ENCODE results near the gene RAB44.

RAB44 gene

DNA sequence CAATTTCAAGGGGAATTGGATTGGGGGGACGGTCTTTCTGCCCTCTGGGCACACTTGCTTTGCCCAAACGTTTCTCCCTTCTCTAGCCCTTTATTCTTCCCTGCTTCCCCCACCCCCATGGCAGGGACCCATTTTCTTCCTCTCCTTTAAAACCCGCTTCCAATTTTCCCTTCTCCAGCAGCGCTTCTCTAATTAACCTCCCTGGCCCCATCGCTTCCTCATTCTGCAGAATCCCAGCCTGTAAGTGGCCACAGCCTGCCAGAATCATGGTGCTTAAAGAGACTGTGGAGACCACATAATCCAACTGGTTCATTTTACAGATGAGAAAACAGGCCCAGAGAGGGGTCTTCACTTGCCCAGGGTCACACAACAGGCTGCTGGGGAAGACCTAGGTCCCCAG lies 80.2 kb downstream of the RAB44 start:
- peaks cover 44% of the 10 kb centered on the region for H3K4me1 Mint-ChIP-seq
- TF ChIP-seq, protein P1, sequence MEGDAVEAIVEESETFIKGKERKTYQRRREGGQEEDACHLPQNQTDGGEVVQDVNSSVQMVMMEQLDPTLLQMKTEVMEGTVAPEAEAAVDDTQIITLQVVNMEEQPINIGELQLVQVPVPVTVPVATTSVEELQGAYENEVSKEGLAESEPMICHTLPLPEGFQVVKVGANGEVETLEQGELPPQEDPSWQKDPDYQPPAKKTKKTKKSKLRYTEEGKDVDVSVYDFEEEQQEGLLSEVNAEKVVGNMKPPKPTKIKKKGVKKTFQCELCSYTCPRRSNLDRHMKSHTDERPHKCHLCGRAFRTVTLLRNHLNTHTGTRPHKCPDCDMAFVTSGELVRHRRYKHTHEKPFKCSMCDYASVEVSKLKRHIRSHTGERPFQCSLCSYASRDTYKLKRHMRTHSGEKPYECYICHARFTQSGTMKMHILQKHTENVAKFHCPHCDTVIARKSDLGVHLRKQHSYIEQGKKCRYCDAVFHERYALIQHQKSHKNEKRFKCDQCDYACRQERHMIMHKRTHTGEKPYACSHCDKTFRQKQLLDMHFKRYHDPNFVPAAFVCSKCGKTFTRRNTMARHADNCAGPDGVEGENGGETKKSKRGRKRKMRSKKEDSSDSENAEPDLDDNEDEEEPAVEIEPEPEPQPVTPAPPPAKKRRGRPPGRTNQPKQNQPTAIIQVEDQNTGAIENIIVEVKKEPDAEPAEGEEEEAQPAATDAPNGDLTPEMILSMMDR (IDR thresholded peaks at IDR 0.05) = no peak
- DNase-seq = no peak
- H3K27ac Mint-ChIP-seq = no peak overlapping the region
- H3K4me3 Mint-ChIP-seq = peak overlapping the region; percentile 45
- no peaks in the 10 kb centered on the region for H3K36me3 Mint-ChIP-seq (ENCODE audit: low read depth)
- H3K27me3 Mint-ChIP-seq (ENCODE audit: low read depth, poor library complexity) = peaks cover 48% of the 10 kb centered on the region
- no peaks in the 10 kb centered on the region for H3K9me3 Mint-ChIP-seq

DNA sequence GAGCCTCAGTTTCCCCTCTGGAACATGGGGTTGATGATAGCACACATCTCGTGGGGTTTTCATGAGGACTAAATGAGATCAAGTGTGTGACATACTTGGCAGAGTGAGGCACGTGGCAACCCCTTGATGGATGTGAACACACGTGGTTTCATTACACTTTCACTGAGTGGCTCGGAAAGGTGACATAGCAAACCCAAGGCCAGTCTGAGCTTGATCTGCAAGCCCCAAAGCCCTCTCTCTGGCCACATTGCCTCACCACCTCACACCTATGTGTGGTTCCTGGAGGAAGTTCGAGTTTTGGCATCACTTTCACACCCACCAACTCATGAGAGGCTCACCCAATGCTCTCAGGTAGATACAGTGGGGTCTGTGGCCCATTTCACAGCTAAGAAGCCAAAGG lies 81.6 kb downstream of the RAB44 start:
- no peaks in the 10 kb centered on the region for H3K9me3 Mint-ChIP-seq
- TF ChIP-seq, protein P1 (IDR thresholded peaks at IDR 0.05) = no peak
- peaks cover 49% of the 10 kb centered on the region for H3K4me1 Mint-ChIP-seq
- no peak overlapping the region for H3K27ac Mint-ChIP-seq
- no peak overlapping the region for H3K4me3 Mint-ChIP-seq
- peaks cover 48% of the 10 kb centered on the region for H3K27me3 Mint-ChIP-seq (ENCODE audit: low read depth, poor library complexity)
- DNase-seq = no peak
- no peaks in the 10 kb centered on the region for H3K36me3 Mint-ChIP-seq (ENCODE audit: low read depth)

DNA sequence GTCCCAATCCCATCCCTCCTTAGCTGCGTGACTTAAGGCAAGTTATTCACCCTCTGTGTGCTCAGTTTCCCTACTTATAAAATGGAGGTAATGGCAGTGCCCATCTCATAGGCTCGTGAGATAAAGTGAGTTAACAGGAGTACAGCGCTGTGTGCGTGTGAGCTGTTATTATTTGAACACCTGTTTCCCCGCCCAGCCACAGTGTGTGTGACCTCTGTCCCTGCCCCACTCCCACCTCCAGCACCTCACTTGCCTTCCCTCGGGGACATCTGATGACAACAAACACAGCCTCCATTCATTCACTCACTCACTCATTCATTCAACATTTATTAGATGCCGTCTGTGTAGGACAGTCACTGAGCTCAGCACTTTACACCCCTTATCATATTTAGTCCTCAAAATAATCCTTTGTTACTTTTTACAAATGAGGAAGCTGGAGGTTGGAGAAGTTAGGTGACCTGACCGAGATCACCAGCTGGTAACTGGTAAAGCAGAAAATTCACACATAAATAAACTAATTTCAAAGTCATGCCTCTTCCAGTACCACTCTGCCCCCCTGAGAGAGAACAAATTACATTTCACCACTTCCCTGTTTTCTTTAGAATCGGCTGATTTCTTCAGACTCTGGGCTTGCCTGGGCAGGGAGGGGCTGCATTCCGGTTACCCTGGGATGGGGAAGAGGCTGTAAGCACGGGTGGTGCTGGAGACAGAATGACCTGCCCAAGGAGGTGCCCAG lies 83.0 kb downstream of the RAB44 start:
- TF ChIP-seq, protein P1 (IDR thresholded peaks at IDR 0.05) = no peak
- H3K9me3 Mint-ChIP-seq = no peaks in the 10 kb centered on the region
- H3K27ac Mint-ChIP-seq = peak overlapping the region; percentile 56
- H3K27me3 Mint-ChIP-seq (ENCODE audit: low read depth, poor library complexity) = peaks cover 39% of the 10 kb centered on the region
- DNase-seq = no peak
- H3K36me3 Mint-ChIP-seq (ENCODE audit: low read depth) = no peaks in the 10 kb centered on the region
- peaks cover 56% of the 10 kb centered on the region for H3K4me1 Mint-ChIP-seq
- H3K4me3 Mint-ChIP-seq = no peak overlapping the region

DNA sequence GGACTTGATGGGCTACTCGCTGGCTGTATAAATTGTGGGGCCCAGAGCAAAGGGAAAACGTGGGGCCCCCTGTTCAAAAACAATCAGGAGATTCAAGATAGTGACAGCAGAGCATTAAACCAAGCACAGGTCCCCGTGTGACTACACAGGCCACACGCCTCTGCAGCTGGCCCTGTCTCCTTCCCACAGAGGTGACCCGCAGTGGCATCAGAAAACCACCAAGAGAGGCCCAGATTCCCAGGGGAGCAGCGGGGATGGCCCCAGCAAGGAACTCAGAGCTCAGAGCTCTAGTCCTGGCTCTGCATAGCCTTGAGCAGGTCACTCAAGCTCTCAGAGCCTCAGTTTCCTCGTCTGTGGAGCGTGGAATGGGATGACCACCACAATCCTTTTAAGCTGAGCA lies 84.0 kb downstream of the RAB44 start:
- Mint-ChIP-seq H3K27me3 (ENCODE audit: low read depth, poor library complexity) (peaks cover 36% of the 10 kb centered on the region), H3K9me3 (no peaks in the 10 kb centered on the region), H3K4me3 (no peak overlapping the region), H3K27ac (no peak overlapping the region), H3K36me3 (ENCODE audit: low read depth) (no peaks in the 10 kb centered on the region), H3K4me1 (peaks cover 53% of the 10 kb centered on the region)
- TF ChIP-seq, protein P1 (IDR thresholded peaks at IDR 0.05) = no peak
- DNase-seq = no peak
